DLD1 (cell line): ENCODE data around the gene TRIM24.

Experiments used
- in situ Hi-C: cut with HindIII; loops from 2 replicates; pipeline ENCODE4 v1.10.0; 2017; ENCODE audit warnings: low sequenced_read_pairs

Gene TRIM24

GRCh38 chr7:138568655-138569054 is 108.6 kb downstream of the TRIM24 start:
- in situ Hi-C loops, result no loop called here

GRCh38 chr7:138569418-138569817 is 109.4 kb downstream of the TRIM24 start:
- in situ Hi-C loops, result no loop called here

- in situ Hi-C loops, result no loop called here
Observed at GRCh38 chr7:138570715-138571114, 110.7 kb downstream of the TRIM24 start.

GRCh38 chr7:138573741-138574140 is 113.7 kb downstream of the TRIM24 start:
- in situ Hi-C loops, result no loop called here

- in situ Hi-C loops, result no loop called here
Observed at GRCh38 chr7:138575897-138576428, 115.9 kb downstream of the TRIM24 start.

GRCh38 chr7:138579136-138579535 is 119.1 kb downstream of the TRIM24 start:
- in situ Hi-C loops, result no loop called here

- in situ Hi-C loops, result no loop called here
Observed at GRCh38 chr7:138579671-138580070, 119.6 kb downstream of the TRIM24 start.

GRCh38 chr7:138581065-138581464 is 121.0 kb downstream of the TRIM24 start:
- in situ Hi-C loops, result no loop called here

- in situ Hi-C loops, result no loop called here
Observed at GRCh38 chr7:138584283-138584682, 124.2 kb downstream of the TRIM24 start.

GRCh38 chr7:138584696-138585095 is 124.6 kb downstream of the TRIM24 start:
- in situ Hi-C loops, result no loop called here

GRCh38 chr7:138585283-138585993 is 125.4 kb downstream of the TRIM24 start:
- in situ Hi-C loops, result no loop called here

- in situ Hi-C loops, result no loop called here
Observed at GRCh38 chr7:138587485-138587884, 127.4 kb downstream of the TRIM24 start.

- in situ Hi-C loops, result no loop called here
Observed at GRCh38 chr7:138588986-138589385, 128.9 kb downstream of the TRIM24 start.

GRCh38 chr7:138590154-138590553 is 130.1 kb downstream of the TRIM24 start:
- in situ Hi-C loops, result no loop called here

- in situ Hi-C loops, result no loop called here
Observed at GRCh38 chr7:138595454-138595853, 135.4 kb downstream of the TRIM24 start.

- in situ Hi-C loops, result no loop called here
Observed at GRCh38 chr7:138602451-138602850, 142.4 kb downstream of the TRIM24 start.

GRCh38 chr7:138603549-138604318 is 143.7 kb downstream of the TRIM24 start:
- in situ Hi-C loops, result no loop called here

- in situ Hi-C loops, result no loop called here
Observed at GRCh38 chr7:138606236-138606635, 146.2 kb downstream of the TRIM24 start.

GRCh38 chr7:138607216-138608126 is 147.4 kb downstream of the TRIM24 start:
- in situ Hi-C loops, result no loop called here

- in situ Hi-C loops, result no loop called here
Observed at GRCh38 chr7:138608275-138608674, 148.2 kb downstream of the TRIM24 start.

- in situ Hi-C loops, result no loop called here
Observed at GRCh38 chr7:138610671-138611170, 150.7 kb downstream of the TRIM24 start.
